PC-3 (cell line): ENCODE data around the gene SOX5. TPM values are rescaled to one million over a fixed set of nuclear protein-coding genes. Genes with fewer than 3 reads are reported as not detected.

Source experiments
- ATAC-seq: fragments of 200-7000 bp; cut with Tn5 transposase; 2 replicates; pipeline ENCODE4 v1.9.1; 2020; ENCODE audit warnings: mild to moderate bottlenecking, moderate library complexity
- BruUV-seq: library from RNA; stranded (reverse); fragments of 400-500 nt; replicated peaks from 2 replicates; lab custom pipeline; 2021; lab: Mats Ljungman, UMichigan
- CTCF ChIA-PET: fragments of 300-600 bp; sonication (Branson Sonifier 250); formaldehyde crosslinking; loops from one replicate; lab custom pipeline; 2022; ENCODE audit warnings: antibody characterized with exemption; lab: Charles Lee
- POLR2A ChIA-PET: fragments of 300-600 bp; sonication (Branson Sonifier 250); formaldehyde crosslinking; loops from one replicate; lab custom pipeline; 2022; ENCODE audit warnings: antibody characterized with exemption; ENCODE audit not compliant: unreplicated experiment; lab: Charles Lee
- DNase-seq: peaks from one replicate; pipeline ENCODE4 v3.0.0-alpha.2; 2015
- H2AFZ ChIP-seq: fragments of 300-600 bp; sonication (generic); 2 replicates; pipeline ENCODE4 v1.6.0; 2016; ENCODE audit warnings: antibody characterized with exemption, low read length
- H3F3A ChIP-seq: fragments of 300-600 bp; sonication (generic); one replicate; pipeline ENCODE4 v1.6.0; 2017; ENCODE audit warnings: antibody characterized with exemption, low read length, control low read depth, mild to moderate bottlenecking; ENCODE audit not compliant: unreplicated experiment
- H3K27ac ChIP-seq: fragments of 300-600 bp; sonication (generic); 2 replicates; pipeline ENCODE4 v1.5.1; 2016; ENCODE audit warnings: mild to moderate bottlenecking, low read length
- H3K27me3 ChIP-seq: fragments of 300-600 bp; sonication (generic); 2 replicates; pipeline ENCODE4 v1.6.1; 2016; ENCODE audit warnings: low read length, mixed read lengths
- H3K36me3 ChIP-seq: fragments of 300-600 bp; sonication (generic); 2 replicates; pipeline ENCODE4 v1.6.1; 2016; ENCODE audit warnings: low read depth, mixed run types, low read length, mixed read lengths
- H3K4me1 ChIP-seq: fragments of 300-600 bp; sonication (generic); 2 replicates; pipeline ENCODE4 v1.5.1; 2016; ENCODE audit warnings: low read length; ENCODE audit not compliant: insufficient read depth
- H3K4me2 ChIP-seq: fragments of 300-600 bp; sonication (generic); 2 replicates; pipeline ENCODE4 v1.6.0; 2016; ENCODE audit warnings: low read length
- H3K4me3 ChIP-seq: fragments of 300-600 bp; sonication (generic); 2 replicates; pipeline ENCODE4 v1.5.1; 2016; ENCODE audit warnings: mild to moderate bottlenecking, low read length, mixed read lengths
- H3K79me2 ChIP-seq: fragments of 300-600 bp; sonication (generic); 2 replicates; pipeline ENCODE4 v1.6.1; 2017; ENCODE audit warnings: low read length, mixed read lengths
- H3K9ac ChIP-seq: fragments of 300-600 bp; sonication (generic); 2 replicates; pipeline ENCODE4 v1.6.0; 2016; ENCODE audit warnings: mild to moderate bottlenecking, low read length
- H3K9me2 ChIP-seq: fragments of 300-600 bp; sonication (generic); replicated peaks from 2 replicates; pipeline ENCODE4 v1.6.1; 2016; ENCODE audit warnings: mixed run types, low read length, mixed read lengths
- H3K9me3 ChIP-seq: fragments of 300-600 bp; sonication (generic); 2 replicates; pipeline ENCODE4 v1.6.1; 2016; ENCODE audit warnings: low read length, mixed read lengths
- H4K20me1 ChIP-seq: fragments of 300-600 bp; sonication (generic); 2 replicates; pipeline ENCODE4 v1.6.1; 2016; ENCODE audit warnings: low read length, mixed read lengths
- CTCF ChIP-seq: fragments of 300-600 bp; sonication (generic); conservative IDR thresholded peaks from 2 replicates; pipeline ENCODE4 v1.5.1; 2017; ENCODE audit warnings: antibody characterized with exemption, low read depth, mild to moderate bottlenecking, low read length
- EZH2 ChIP-seq: fragments of 300-600 bp; sonication (generic); IDR thresholded peaks from one replicate; pipeline ENCODE4 v1.6.1; 2017; ENCODE audit warnings: antibody characterized with exemption, mild to moderate bottlenecking, low read length; ENCODE audit not compliant: unreplicated experiment
- EZH2phosphoT487 ChIP-seq: fragments of 300-600 bp; sonication (generic); IDR thresholded peaks from 2 replicates; pipeline ENCODE4 v1.6.1; 2018; ENCODE audit warnings: mild to moderate bottlenecking, antibody characterized with exemption, low read length, borderline replicate concordance
- intact Hi-C: fragments of 100-400 bp; cut with micrococcal nuclease; formaldehyde crosslinking; loops from 2 replicates; pipeline ENCODE4 v1.9.0; 2023
- total RNA-seq: library from RNA; depleted of rRNA; stranded (reverse); fragments of >200 nt; gene quantifications from 2 replicates; pipeline ENCODE4 v1.2.3, GENCODE V29; 2014

The SOX5 gene
- total RNA-seq, 1 experiment from 2014 or later, result not detected

GRCh38 chr12:23534196-23534595, 415.3 kb downstream of the SOX5 start:
- no peak overlapping the region for H2AFZ ChIP-seq
- H3K27me3 ChIP-seq, result peaks cover 9% of the 10 kb centered on the region; the same call in 1 of the 2 replicates
- no peak overlapping the region for H3K4me3 ChIP-seq
- no peak overlapping the region for H3K9ac ChIP-seq
- DNase-seq (no peak), ATAC-seq (no peak)
- no peaks in the 10 kb centered on the region for H3F3A ChIP-seq
- H3K36me3 ChIP-seq, result no peaks in the 10 kb centered on the region
- ChIA-PET POLR2A (no interaction called here), CTCF (no interaction called here)
- BruUV-seq, result no TSS peak
- intact Hi-C loops, result no loop called here
- H3K4me1 ChIP-seq, result no peaks in the 10 kb centered on the region
- H3K27ac ChIP-seq, result no peak overlapping the region
- no peaks in the 10 kb centered on the region for H4K20me1 ChIP-seq
- H3K9me3 ChIP-seq, result no peaks in the 10 kb centered on the region
- H3K9me2 ChIP-seq, result no peaks in the 10 kb centered on the region
- TF ChIP-seq CTCF, result no peak
- no peak for TF ChIP-seq EZH2phosphoT487
- no peak for TF ChIP-seq EZH2
- H3K79me2 ChIP-seq, result no peaks in the 10 kb centered on the region
- no peak overlapping the region for H3K4me2 ChIP-seq

- no peaks in the 10 kb centered on the region for H3K9me2 ChIP-seq
- no peaks in the 10 kb centered on the region for H3K36me3 ChIP-seq
- CTCF ChIA-PET, result no interaction called here
- H3K27me3 ChIP-seq, result peaks cover 9% of the 10 kb centered on the region; the same call in 1 of the 2 replicates
- no peak overlapping the region for H3K4me2 ChIP-seq
- H3K9ac ChIP-seq, result no peak overlapping the region
- H3K4me1 ChIP-seq, result no peaks in the 10 kb centered on the region
- no peaks in the 10 kb centered on the region for H4K20me1 ChIP-seq
- ATAC-seq (no peak), DNase-seq (no peak)
- H3K9me3 ChIP-seq, result no peaks in the 10 kb centered on the region
- no peaks in the 10 kb centered on the region for H3F3A ChIP-seq
- H2AFZ ChIP-seq, result no peak overlapping the region
- POLR2A ChIA-PET, result no interaction called here
- no peaks in the 10 kb centered on the region for H3K79me2 ChIP-seq
- TF ChIP-seq CTCF, result no peak
- TF ChIP-seq EZH2, result no peak
- TF ChIP-seq EZH2phosphoT487, result no peak
- no peak overlapping the region for H3K27ac ChIP-seq
- intact Hi-C loops, result no loop called here
- no peak overlapping the region for H3K4me3 ChIP-seq
- BruUV-seq, result no TSS peak
Observed at GRCh38 chr12:23533699-23534098, 415.8 kb downstream of the SOX5 start.

- no peaks in the 10 kb centered on the region for H3F3A ChIP-seq
- no peaks in the 10 kb centered on the region for H3K9me3 ChIP-seq
- no peak overlapping the region for H3K4me2 ChIP-seq
- TF ChIP-seq EZH2, result no peak
- H3K4me1 ChIP-seq, result no peaks in the 10 kb centered on the region
- no TSS peak for BruUV-seq
- ATAC-seq (no peak), DNase-seq (no peak)
- no peak overlapping the region for H3K4me3 ChIP-seq
- no peak overlapping the region for H3K27ac ChIP-seq
- peaks cover 8% of the 10 kb centered on the region; the same call in 1 of the 2 replicates for H3K27me3 ChIP-seq
- POLR2A ChIA-PET, result no interaction called here
- H3K9me2 ChIP-seq, result no peaks in the 10 kb centered on the region
- H3K79me2 ChIP-seq, result no peaks in the 10 kb centered on the region
- no peak overlapping the region for H2AFZ ChIP-seq
- H3K36me3 ChIP-seq, result no peaks in the 10 kb centered on the region
- no peaks in the 10 kb centered on the region for H4K20me1 ChIP-seq
- CTCF ChIA-PET, result no interaction called here
- intact Hi-C loops, result no loop called here
- no peak overlapping the region for H3K9ac ChIP-seq
Observed at GRCh38 chr12:23533265-23533664, 416.2 kb downstream of the SOX5 start.
